GM18858 (cell line): ENCODE data around the gene APPL2.
"Not testable (repeated sequence)": the region's sequence is repeated elsewhere in the genome, so short reads cannot be mapped to it uniquely, and the experiment has no call there.

ENCODE experiments used
- ATAC-seq: cut with Tn5 transposase; IDR thresholded peaks from one replicate; pipeline ENCODE4 v1.9.1; 2021; ENCODE audit not compliant: unreplicated experiment

Gene APPL2

DNA sequence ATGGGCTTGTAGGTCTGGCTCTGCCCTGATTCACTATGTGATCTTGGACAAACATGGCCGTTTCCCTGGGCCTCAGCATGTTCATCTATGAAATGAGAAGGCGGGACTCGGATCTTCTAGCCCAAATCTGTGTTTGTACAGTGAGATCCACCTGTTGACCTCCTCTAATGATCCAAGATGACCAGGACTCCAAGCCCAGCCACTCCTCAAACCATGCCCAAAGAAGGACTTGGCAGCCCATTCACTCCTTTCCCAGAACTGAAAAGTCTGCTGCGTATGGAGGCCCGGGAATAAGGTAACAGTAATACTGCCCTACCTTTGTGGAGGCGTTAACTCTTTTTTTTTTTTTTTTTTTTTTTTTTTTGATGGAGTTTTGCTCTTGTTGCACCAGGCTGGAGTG, 39.9 kb downstream of the APPL2 start:
- no peak for ATAC-seq

DNA sequence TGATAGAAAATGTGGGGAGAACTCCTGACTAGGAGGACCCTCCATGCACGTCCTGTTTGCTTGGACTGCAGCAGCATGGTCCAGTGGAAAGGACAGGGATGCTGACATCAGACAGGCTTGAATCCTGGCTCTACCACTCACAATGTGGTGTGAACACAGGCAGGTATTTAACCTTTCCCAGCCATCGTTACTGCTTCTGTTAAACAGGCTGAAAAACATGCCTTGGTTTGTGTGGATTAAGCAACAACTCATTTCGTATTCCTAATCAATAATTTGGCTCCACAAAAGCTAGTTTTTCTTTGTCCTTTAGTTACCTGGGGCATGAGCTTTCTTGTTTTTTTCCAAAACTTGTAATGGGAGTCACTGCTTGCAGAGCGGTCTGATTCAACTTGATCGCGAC, 41.0 kb downstream of the APPL2 start:
- ATAC-seq: no peak

DNA sequence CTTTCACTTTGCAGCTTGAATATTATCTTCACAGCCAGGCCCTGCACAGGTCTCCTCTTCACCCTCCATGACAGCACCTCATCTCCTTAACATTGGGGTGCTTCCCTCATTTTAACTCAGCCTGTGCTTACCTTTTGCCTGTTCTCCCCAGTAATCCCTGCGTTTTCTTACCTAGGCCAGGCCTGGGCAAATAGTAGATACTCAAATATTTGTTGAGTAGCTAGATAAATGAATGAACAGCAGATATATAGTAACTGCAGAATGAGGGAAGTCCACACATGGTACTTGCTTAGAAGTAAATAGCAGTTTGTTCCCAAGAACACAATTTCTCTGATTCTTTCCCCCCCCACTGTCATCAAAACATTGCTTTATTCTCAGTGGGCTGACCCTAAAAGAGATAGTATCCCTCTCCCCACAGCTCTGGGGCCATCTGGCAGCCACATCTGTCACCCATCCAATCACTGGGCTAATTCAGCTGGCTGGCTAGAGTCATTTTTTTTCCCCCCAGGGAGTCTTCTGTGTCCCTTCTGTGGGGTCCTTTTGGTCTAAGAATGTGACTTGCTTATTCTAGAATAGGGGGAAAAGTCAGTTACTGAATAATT, 43.2 kb downstream of the APPL2 start:
- no peak for ATAC-seq

DNA sequence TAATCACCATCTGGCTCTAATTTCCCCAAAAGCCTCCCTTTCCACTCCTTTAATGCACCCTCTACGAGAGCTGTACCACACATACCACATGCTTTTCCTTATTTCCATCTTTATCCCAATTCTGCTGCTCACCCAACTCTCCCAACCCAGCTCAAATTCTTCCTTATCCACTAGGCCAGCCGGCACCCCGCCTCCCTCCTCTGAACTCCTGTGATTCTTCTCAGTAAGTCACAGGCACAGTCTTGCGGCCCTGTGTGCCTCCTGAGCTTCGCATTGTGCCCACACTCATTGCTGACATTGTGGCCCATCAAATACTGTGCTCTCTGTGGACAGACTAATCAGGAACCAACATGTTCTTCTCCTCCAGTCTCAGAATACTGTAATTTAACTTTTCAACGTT, 45.4 kb downstream of the APPL2 start:
- ATAC-seq: no peak

DNA sequence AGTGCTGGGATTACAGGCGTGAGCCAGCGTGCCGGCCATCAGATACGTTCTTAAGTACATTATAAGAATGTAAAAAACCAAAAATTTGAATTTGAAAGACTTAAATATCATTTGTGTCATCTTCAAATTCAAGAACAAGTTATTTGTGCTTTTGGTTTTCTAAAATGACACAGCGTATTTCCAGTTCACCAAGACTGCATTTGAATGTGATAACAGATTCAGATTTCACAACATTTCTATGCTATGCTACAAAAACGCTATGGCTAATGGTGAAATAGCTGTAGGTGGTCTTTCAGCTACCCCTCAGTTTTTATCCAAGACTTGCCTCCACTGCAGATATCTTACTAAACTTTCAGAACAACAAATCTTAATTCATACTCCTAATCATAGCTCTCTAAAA, 46.7 kb downstream of the APPL2 start:
- ATAC-seq: no peak

DNA sequence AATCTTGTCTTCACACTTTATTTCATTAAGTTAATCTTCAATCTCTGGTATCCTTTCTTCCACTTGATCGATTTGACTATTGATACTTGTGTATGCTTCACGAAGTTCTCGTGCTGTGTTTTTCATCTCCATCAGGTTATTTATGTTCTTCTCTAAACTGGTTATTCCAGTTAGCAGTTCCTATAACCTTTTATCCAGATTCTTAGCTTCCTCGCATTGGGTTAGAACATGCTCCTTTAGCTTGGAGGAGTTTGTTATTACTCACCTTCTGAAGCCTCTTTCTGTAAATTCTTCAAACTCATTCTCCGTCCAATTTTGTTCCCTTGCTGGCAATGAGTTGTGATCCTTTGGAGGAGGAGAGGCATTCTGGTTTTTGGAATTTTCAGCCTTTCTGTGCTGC, 52.0 kb downstream of the APPL2 start:
- not testable (repeated sequence) for ATAC-seq

DNA sequence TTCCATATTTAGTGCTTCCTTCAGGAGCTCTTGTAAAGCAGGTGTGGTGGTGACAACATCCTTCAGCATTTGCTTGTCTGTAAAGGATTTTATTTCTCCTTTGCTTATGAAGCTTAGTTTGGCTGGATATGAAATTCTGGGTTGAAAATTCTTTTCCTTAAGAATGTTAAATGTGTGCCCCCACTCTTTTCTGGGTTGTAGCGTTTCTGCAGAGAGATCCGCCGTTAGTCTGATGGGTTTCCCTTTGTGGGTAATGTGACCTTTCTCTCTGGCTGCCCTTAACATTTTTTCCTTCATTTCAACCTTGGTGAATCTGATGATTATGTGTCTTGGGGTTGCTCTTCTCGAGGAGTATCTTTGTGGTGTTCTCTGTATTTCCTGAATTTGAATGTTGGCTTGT, 52.6 kb downstream of the APPL2 start:
- ATAC-seq: not testable (repeated sequence)

DNA sequence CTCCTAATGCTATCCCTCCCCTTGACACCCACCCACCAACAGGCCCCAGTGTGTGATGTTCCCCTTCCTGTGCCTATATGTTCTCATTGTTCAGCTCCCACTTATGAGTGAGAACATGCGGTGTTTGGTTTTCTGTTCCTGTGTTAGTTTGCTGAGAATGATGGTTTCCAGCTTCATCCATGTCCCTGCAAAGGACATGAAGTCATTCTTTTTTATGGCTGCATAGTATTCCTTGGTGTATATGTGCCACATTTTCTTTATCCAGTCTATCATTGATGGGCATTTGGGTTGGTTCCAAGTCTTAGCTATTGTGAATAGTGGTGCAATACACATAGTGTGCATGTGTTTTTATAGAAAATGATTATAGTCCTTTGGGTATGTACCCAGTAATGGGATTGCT, 56.9 kb downstream of the APPL2 start:
- ATAC-seq: not testable (repeated sequence)

DNA sequence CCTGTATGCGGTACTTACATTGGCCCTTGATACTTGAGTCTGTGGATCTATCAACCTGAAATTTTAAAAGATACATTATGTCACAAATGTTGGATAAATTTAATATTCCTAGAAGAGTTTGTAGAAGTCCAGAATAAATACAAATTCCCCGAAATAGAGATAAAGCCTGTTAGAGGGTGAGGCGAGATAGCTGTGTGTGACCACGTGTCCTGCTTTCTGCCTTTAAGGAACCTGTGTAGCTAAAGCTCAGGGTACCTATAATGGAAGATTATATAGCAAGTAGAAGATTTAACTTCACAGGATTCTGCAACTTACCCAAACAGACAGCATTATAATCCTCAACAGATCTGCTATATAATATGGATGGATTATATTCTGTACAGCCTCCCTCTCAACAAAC, 58.8 kb downstream of the APPL2 start:
- no peak for ATAC-seq

DNA sequence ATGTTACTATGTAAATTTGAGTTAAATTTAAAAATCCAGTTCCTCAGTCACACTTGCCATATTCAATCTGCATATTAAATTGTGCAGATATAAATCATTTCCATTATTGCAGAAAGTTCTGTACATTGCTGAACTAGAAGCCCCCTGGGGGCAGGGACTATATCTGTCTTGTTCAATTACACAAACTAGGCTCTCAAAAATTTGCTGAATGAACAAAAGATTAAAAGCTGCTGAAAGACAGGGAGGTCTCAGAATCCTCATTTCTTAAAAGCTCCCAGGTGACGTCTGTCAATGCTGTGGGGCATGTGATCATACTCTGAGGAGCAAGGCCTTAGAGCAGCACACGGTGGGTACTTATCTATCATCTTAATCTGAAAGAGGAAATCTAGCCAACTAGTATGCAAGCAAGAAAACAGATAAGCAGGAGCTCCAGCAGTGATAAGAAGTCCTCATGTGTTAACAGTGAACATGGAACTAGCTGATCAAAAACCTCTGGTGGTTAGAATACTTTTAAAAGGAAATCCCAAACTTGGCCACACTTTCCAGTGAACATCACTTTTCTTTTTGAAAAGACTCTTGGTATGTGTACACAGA, 60.5 kb downstream of the APPL2 start:
- ATAC-seq: no peak

DNA sequence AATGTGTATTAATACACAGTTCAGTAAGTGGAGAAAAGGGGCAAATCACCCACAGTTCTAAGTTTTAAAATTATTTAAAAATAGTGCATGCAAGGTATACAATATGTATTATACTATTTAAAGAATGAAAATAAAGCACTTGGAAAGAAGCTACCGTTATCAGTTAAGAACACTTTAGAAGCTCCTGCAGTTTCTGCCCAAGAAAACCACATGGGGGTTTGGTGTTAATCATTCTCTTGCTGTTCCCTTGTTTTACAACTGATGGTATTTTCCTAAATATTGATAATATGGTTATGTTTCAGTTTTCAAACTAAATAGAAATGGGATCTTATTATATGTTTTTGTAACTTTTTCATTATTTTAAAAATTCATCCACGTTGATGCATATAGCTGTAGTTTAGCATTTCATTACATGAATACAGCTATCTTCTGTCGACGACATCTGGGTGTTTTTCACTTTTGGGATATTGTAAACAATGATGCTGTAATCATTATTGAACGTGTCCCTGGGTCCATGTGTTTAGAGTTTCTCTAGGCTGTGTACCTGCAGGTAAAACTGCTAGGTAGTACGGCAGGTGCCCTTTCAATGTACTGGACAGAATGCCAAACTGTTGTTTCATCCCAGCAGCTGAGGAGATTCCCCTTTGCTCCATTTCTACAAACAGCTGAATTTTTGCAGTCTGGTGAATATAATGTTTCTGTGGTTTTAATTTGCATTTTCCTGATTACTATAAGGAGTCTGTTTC, 64.1 kb downstream of the APPL2 start:
- no peak for ATAC-seq

DNA sequence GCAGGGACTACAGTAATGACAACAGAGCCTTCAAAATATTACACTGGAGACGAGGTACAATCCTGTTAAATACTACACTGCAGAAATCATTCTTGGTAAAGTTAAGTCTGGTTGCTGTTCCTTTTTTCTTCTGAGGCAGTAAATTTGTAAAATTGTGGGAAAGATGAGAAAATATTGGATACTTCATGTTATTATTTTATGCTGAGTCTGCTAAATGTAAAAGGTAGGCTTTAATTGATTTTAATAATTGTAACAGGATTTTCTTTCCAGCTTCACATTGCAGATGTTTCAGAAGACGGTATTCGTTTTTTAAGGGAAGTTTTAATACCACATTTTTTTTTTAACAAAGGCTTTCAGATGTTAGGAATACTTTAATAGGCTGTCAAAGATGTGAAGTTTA, 65.8 kb downstream of the APPL2 start:
- ATAC-seq: no peak

DNA sequence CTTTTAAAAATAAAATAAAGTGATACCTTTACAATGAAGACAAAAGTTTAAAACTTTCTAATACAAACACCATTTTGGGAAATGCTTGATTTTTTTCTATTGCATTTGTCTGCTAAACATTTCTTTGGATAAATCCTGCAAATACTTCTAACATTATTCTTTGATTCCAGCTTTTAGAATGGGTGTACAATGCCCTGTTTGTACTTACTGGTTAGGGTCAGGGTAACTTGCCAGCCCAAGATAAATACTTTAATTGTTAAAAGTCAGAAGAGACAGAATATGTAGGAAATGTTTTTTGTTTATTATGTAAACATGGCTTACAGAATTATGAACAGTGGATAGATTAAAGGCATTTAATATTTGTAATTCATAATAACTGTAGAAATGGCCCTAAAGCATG, 68.0 kb downstream of the APPL2 start:
- no peak for ATAC-seq

DNA sequence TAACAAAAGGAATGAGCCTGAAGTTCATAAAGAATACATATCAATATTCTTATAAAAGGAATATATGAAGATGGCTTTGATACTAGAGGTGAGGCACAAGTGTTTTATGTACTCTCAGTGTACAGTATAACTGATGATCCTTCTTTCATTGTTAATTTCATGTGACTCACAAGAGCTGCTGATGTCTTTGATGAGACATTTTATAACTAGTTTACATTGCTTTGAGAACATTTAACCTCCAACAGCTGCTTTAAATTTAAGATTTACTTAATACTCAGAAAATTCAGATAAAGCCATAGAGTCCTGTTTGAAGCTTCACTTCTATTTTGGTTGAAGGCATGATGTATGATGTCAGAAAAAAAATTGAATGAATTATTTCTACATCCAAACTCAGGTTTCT, 68.6 kb downstream of the APPL2 start:
- no peak for ATAC-seq

DNA sequence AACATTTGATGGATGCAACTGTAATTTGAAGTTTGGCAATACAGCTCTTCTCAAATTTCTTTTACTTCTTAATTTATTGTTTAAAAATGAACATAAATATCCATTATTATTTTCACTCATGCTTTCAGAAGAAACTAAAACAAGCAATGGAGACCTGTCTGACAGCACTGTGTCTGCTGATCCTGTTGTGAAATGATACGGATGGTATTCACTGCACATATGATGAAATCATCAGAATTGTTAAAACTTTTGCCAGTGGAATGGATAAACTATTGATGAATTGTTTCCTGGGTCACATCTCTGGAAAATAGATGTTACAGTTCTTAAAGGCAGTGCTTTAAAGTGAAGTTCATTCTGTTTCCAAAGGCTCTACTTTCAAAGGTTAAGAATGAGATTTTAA, 69.2 kb downstream of the APPL2 start:
- ATAC-seq: no peak

DNA sequence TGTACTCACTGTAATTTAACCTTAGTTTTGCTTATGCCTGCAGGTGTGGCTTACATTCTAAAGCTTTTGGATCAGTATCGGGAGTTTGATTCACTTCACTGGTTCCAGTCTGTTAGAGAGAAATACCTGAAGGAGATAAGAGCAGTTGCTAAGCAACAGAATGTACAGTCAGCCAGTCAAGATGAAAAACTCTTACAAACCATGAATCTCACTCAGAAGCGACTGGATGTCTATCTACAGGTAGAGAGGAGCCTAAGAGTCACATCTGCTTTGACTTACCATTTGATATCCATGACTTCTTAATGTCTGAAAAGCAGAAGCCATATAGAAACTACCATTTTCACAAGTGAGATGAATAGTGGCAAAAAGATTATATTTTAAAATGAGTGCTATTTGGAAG, 71.9 kb downstream of the APPL2 start:
- no peak for ATAC-seq

DNA sequence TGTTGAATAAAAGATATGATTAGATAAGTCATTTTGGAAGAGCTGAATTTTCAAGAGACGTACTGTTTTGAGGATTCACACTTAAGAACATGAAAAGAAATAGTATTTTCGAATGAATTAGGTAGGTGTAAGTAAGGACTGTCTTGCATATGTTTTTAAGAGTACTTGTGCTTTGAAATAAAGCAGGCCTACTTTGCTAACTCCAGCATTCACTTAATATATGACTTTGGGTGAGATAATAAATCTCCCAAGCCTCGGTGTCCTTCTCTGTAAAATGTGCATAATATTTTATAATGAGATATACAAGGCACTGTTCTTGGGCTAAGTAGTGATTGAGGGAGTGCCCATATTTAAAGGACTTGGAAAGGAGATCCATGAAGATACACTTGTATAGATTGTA, 73.8 kb downstream of the APPL2 start:
- ATAC-seq: no peak

DNA sequence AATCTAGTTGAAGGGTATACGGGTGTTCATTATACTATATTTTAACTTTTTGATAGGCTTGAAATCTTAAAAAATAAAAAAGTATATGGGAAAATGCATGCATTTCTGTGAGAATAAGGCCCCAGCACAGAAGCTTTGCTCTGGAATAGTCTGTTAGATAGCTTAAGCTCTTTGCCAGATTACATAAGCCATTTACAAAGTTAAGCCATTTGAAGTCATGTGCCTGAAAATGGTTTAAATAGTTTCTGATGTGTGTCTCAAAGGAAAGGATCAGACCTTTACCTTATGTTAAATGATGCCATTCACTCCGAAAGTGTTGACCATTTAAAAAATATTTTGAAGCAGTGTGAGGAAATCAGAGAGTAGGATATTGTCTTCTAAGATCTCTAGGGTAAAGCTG, 77.1 kb downstream of the APPL2 start:
- ATAC-seq: no peak

DNA sequence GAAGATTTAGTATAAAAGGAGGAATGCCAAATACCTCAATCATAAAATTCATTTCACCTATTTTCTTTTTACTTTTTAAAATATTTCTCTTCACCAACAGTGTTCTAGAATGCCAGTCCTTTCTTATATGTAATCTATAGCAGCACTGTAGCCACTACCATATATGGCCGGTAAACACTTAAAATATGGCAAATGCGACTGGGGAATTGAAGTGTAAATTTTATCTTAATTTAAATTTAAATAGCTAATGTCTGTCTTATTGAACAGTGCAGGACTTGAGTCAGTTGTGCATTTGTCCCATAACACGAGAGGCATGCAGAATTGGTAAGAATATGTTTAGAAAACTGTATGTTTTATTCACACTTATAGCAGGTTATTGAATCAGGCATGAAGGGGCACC, 78.4 kb downstream of the APPL2 start:
- no peak for ATAC-seq

DNA sequence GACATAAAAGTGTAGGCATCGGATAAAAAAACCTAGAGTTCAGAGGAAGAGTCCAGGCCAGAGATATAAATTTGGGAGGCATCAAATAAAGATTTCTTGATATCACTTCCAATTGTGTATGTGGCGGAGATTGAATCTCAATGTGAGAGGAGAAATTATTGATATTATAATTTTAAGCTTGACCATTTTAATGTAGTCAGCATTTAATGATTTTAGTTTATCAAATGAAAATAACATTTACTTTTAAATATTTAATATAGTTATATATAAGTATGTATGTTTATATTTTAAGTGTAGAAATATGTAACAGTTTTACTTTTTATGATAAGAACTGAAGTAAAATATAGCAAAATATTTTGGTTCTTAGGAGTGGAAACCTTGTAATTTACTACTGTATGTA, 79.7 kb downstream of the APPL2 start:
- no peak for ATAC-seq

DNA sequence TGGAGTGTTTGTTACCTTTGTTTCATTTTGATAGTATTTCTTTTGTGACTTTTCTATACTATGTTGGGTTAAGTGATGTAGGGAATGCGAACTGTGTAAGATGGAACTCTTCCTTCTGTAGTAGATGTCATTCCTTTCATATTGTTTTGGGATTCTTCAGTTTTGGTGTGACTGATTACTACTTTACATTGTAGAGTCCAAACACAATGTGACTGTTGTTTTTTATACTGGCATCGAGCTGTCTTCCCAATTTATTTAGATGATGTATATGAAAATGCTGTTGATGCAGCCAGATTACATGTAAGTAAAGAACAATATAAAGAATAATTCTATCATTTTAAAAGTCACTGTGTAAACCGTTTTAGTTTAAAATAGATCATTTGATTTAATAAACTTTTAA, 93.7 kb downstream of the APPL2 start:
- no peak for ATAC-seq

DNA sequence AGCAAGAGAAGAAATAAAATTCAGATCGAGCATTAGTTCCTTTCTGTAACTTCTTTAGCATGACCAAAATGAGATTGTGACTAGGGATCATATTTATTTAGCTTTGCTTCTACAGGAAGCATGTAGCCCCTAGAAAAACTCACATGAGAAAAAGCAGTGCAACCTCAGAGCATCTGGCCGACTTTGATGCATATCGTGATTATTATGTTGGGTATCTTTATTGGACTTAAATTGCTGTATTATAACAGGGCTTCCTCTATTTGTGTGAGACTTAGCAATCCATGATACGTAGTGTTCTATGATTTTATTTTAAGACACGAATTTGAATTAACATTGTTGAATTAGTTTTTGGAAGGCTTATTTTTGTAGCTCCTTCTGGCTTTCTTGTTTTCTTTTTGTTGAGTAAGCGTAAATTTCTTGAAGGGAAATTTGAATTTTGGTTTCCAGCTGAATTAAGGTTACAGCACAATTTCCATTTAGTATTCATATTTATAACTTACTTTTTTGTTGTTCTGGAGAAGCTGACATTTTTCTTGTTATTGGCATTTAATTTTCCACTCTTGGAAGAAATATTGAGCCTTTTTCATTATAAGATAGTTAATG, 94.6 kb downstream of the APPL2 start:
- ATAC-seq: no peak
